Mesenchymal stem cell (in vitro differentiated cells and primary cell): ENCODE data around the gene TIMP2.
A peak's percentile ranks its signal among the peaks of the same experiment; 100 is the strongest.
"Not testable (repeated sequence)": the region's sequence is repeated elsewhere in the genome, so short reads cannot be mapped to it uniquely, and the experiment has no call there.

ENCODE experiments used
- DNase-seq: peaks from one replicate; pipeline ENCODE4 v3.0.0-alpha.2; 2013
- H2AFZ ChIP-seq: one replicate; pipeline ENCODE4 v1.6.1; 2013; ENCODE audit warnings: low read depth, mild to moderate bottlenecking, control low read depth, inconsistent platforms, low read length, moderate library complexity
- H2AK5ac ChIP-seq: 2 replicates; pipeline ENCODE4 v1.6.1; 2013; ENCODE audit warnings: low read length, moderate library complexity, mild to moderate bottlenecking, inconsistent platforms; ENCODE audit not compliant: severe bottlenecking
- H2BK120ac ChIP-seq: one replicate; pipeline ENCODE4 v1.6.1; 2013; ENCODE audit warnings: low read depth, mild to moderate bottlenecking, inconsistent platforms, low read length, moderate library complexity
- H2BK12ac ChIP-seq, 2 experiments: one replicate each; pipeline ENCODE4 v1.6.1; 2013; ENCODE audit warnings: inconsistent platforms in 2 of 2, low read length in 2 of 2, mild to moderate bottlenecking in 2 of 2, moderate library complexity in 2 of 2, control low read depth in 1 of 2
- H2BK15ac ChIP-seq: one replicate; pipeline ENCODE4 v1.6.1; 2013; ENCODE audit warnings: mild to moderate bottlenecking, low read depth, inconsistent platforms; ENCODE audit not compliant: poor library complexity, severe bottlenecking
- H2BK5ac ChIP-seq: 2 replicates; pipeline ENCODE4 v1.6.1; 2013; ENCODE audit warnings: low read depth, mild to moderate bottlenecking, low read length, control low read depth, inconsistent platforms; ENCODE audit not compliant: poor library complexity, severe bottlenecking
- H3K14ac ChIP-seq, 2 experiments: one replicate each; pipeline ENCODE4 v1.6.1; 2013; ENCODE audit warnings: inconsistent platforms in 2 of 2, low read length in 2 of 2, control low read depth in 1 of 2, mild to moderate bottlenecking in 1 of 2, moderate library complexity in 1 of 2
- H3K18ac ChIP-seq, 2 experiments: one replicate each; pipeline ENCODE4 v1.6.1; 2013; ENCODE audit warnings: inconsistent platforms in 2 of 2, low read length in 2 of 2, control low read depth in 1 of 2, low read depth in 1 of 2, mild to moderate bottlenecking in 1 of 2
- H3K23ac ChIP-seq, 2 experiments: one replicate each; pipeline ENCODE4 v1.6.1; 2013; ENCODE audit warnings: inconsistent platforms in 2 of 2, low read length in 2 of 2, mild to moderate bottlenecking in 2 of 2, moderate library complexity in 2 of 2, control low read depth in 1 of 2
- H3K27ac ChIP-seq: 2 replicates; pipeline ENCODE4 v1.5.1; 2013; ENCODE audit warnings: mild to moderate bottlenecking, moderate library complexity, low read length, control low read depth, inconsistent platforms; ENCODE audit not compliant: poor library complexity, severe bottlenecking
- H3K27me3 ChIP-seq, 2 experiments: 2 replicates each; pipeline versions ENCODE4 v1.6.1 to v1.7.0; 2013; ENCODE audit warnings: low read length in 2 of 2, mild to moderate bottlenecking in 2 of 2, moderate library complexity in 2 of 2, control low read depth in 1 of 2, inconsistent platforms in 1 of 2; ENCODE audit not compliant: control insufficient read depth in 1 of 2, insufficient read depth in 1 of 2
- H3K36me3 ChIP-seq, 2 experiments: 2 replicates each; pipeline versions ENCODE4 v1.6.1 to v1.7.0; 2013; ENCODE audit warnings: low read length in 2 of 2, control low read depth in 1 of 2, inconsistent platforms in 1 of 2, low read depth in 1 of 2, mild to moderate bottlenecking in 1 of 2; ENCODE audit not compliant: insufficient read depth in 2 of 2, control insufficient read depth in 1 of 2
- H3K4ac ChIP-seq, 2 experiments: one replicate each; pipeline ENCODE4 v1.6.1; 2013; ENCODE audit warnings: inconsistent platforms in 2 of 2, low read length in 2 of 2, mild to moderate bottlenecking in 2 of 2, moderate library complexity in 2 of 2, control low read depth in 1 of 2, low read depth in 1 of 2
- H3K4me1 ChIP-seq: 2 replicates; pipeline ENCODE4 v1.6.1; 2013; ENCODE audit warnings: low read depth, low read length, control low read depth; ENCODE audit not compliant: control insufficient read depth, insufficient read depth
- H3K4me2 ChIP-seq: 2 replicates; pipeline ENCODE4 v1.6.1; 2013; ENCODE audit warnings: low read length, mild to moderate bottlenecking, inconsistent platforms; ENCODE audit not compliant: poor library complexity, severe bottlenecking
- H3K4me3 ChIP-seq, 2 experiments: 2 replicates each; pipeline versions ENCODE4 v1.5.1 to v1.7.0; 2013; ENCODE audit warnings: low read length in 2 of 2, mild to moderate bottlenecking in 2 of 2, control low read depth in 1 of 2, low read depth in 1 of 2; ENCODE audit not compliant: insufficient read depth in 1 of 2
- H3K79me1 ChIP-seq: replicated peaks from 2 replicates; pipeline ENCODE4 v1.6.1; 2013; ENCODE audit warnings: mild to moderate bottlenecking, control low read depth, low read length, inconsistent platforms; ENCODE audit not compliant: poor library complexity, severe bottlenecking
- H3K9ac ChIP-seq: 2 replicates; pipeline ENCODE4 v1.7.0; 2013; ENCODE audit warnings: mild to moderate bottlenecking, low read length, moderate library complexity
- H3K9me3 ChIP-seq: 2 replicates; pipeline ENCODE4 v1.7.0; 2013; ENCODE audit warnings: mild to moderate bottlenecking, low read length; ENCODE audit not compliant: control insufficient read depth
- H4K8ac ChIP-seq: one replicate; pipeline ENCODE4 v1.6.1; 2013; ENCODE audit warnings: inconsistent platforms, mild to moderate bottlenecking, low read length, moderate library complexity
- H4K91ac ChIP-seq: one replicate; pipeline ENCODE4 v1.6.1; 2013; ENCODE audit warnings: mild to moderate bottlenecking, low read length, inconsistent platforms
- WGBS: methylation state at CpG from one replicate; pipeline ENCODE4 v1.1.7; 2013; ENCODE audit warnings: mixed read lengths; 5-methylcytosine and 5-hydroxymethylcytosine counted together

The TIMP2 gene

GRCh38 chr17:78867046-78867445, 58.1 kb downstream of the TIMP2 start:
- H3K27ac ChIP-seq, H3K18ac ChIP-seq, H3K27me3 ChIP-seq, H2AK5ac ChIP-seq, H2BK120ac ChIP-seq, H3K23ac ChIP-seq, H3K4me3 ChIP-seq, H2AFZ ChIP-seq, H4K8ac ChIP-seq, H3K9me3 ChIP-seq, H3K4ac ChIP-seq, H3K14ac ChIP-seq, H3K4me2 ChIP-seq, H2BK5ac ChIP-seq, H2BK15ac ChIP-seq, DNase-seq, H4K91ac ChIP-seq: not testable (repeated sequence)
- H2BK12ac ChIP-seq: peak overlapping the region in 1 of 2 experiments; percentile 37
- peaks cover 10% of the 10 kb centered on the region for H3K4me1 ChIP-seq
- peak overlapping the region; percentile 63 for H3K9ac ChIP-seq
- peaks cover 16% of the 10 kb centered on the region for H3K79me1 ChIP-seq
- 97% methylated on average over 3 of the region's 3 CpGs for WGBS
- H3K36me3 ChIP-seq: peaks cover 34 to 69% of the 10 kb centered on the region in 2 experiments

GRCh38 chr17:78865682-78866390, 59.4 kb downstream of the TIMP2 start:
- no peak overlapping the region for H2BK12ac ChIP-seq
- H3K4me3 ChIP-seq: no peak overlapping the region
- peaks cover 25 to 64% of the 10 kb centered on the region in 2 experiments for H3K36me3 ChIP-seq
- H3K9me3 ChIP-seq: no peaks in the 10 kb centered on the region
- peak; percentile 85 for DNase-seq
- H3K23ac ChIP-seq: no peak overlapping the region
- peak overlapping the region; percentile 74 for H4K8ac ChIP-seq
- no peak overlapping the region for H2BK15ac ChIP-seq
- H3K79me1 ChIP-seq: peaks cover 12% of the 10 kb centered on the region
- no peak overlapping the region for H2BK5ac ChIP-seq
- H2AFZ ChIP-seq: no peak overlapping the region
- no peaks in the 10 kb centered on the region for H3K27me3 ChIP-seq
- peak overlapping the region; percentile 63 for H3K9ac ChIP-seq
- peak overlapping the region in 1 of 2 experiments; percentile 91 for H3K4ac ChIP-seq
- peak overlapping the region; percentile 6 to 58 for H3K18ac ChIP-seq
- no peak overlapping the region for H3K4me2 ChIP-seq
- H2AK5ac ChIP-seq: no peak overlapping the region
- H3K4me1 ChIP-seq: peaks cover 15% of the 10 kb centered on the region
- H2BK120ac ChIP-seq: no peak overlapping the region
- WGBS: 41% methylated on average over 18 of the region's 19 CpGs
- peak overlapping the region in 1 of 2 experiments; percentile 92 for H3K14ac ChIP-seq
- peak overlapping the region; percentile 44 for H3K27ac ChIP-seq
- peak overlapping the region; percentile 43 for H4K91ac ChIP-seq

DNA sequence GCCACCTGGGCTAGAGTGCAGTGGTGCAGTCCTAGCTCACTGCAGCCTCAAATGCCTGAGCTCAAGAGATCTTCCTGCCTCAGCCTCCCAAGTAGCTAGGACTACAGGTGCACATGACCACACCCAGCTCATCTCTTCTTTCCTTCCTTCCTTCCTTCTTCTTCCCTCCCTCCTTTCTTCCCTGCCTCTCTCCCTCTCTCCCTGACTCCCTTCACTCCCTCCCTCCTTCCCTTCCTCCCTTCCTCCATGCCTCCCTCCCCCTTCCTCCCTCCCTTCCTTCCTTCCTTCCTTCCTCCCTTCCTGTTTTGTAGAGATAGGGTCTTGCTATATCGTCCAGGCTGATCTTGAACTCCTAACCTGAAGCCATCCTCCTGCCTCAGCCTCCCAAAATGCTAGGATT, 61.1 kb downstream of the TIMP2 start:
- 93% methylated on average over 1 of the region's 1 CpG for WGBS
- no peaks in the 10 kb centered on the region for H3K9me3 ChIP-seq
- H2AK5ac ChIP-seq: no peak overlapping the region
- H3K79me1 ChIP-seq: peaks cover 9% of the 10 kb centered on the region
- H3K27ac ChIP-seq: no peak overlapping the region
- H2AFZ ChIP-seq: no peak overlapping the region
- DNase-seq: no peak
- H3K4me3 ChIP-seq: no peak overlapping the region
- H3K4me1 ChIP-seq: peaks cover 17% of the 10 kb centered on the region
- no peak overlapping the region for H3K23ac ChIP-seq
- no peak overlapping the region for H2BK15ac ChIP-seq
- H2BK5ac ChIP-seq: no peak overlapping the region
- peak overlapping the region; percentile 3 for H4K91ac ChIP-seq
- H4K8ac ChIP-seq: no peak overlapping the region
- H3K4me2 ChIP-seq: no peak overlapping the region
- no peak overlapping the region for H3K18ac ChIP-seq
- H3K36me3 ChIP-seq: peaks cover 15 to 63% of the 10 kb centered on the region in 2 experiments
- H3K27me3 ChIP-seq: no peaks in the 10 kb centered on the region
- peak overlapping the region in 1 of 2 experiments; percentile 3 for H2BK12ac ChIP-seq
- no peak overlapping the region for H3K14ac ChIP-seq
- no peak overlapping the region for H3K9ac ChIP-seq
- H3K4ac ChIP-seq: no peak overlapping the region
- no peak overlapping the region for H2BK120ac ChIP-seq

DNA sequence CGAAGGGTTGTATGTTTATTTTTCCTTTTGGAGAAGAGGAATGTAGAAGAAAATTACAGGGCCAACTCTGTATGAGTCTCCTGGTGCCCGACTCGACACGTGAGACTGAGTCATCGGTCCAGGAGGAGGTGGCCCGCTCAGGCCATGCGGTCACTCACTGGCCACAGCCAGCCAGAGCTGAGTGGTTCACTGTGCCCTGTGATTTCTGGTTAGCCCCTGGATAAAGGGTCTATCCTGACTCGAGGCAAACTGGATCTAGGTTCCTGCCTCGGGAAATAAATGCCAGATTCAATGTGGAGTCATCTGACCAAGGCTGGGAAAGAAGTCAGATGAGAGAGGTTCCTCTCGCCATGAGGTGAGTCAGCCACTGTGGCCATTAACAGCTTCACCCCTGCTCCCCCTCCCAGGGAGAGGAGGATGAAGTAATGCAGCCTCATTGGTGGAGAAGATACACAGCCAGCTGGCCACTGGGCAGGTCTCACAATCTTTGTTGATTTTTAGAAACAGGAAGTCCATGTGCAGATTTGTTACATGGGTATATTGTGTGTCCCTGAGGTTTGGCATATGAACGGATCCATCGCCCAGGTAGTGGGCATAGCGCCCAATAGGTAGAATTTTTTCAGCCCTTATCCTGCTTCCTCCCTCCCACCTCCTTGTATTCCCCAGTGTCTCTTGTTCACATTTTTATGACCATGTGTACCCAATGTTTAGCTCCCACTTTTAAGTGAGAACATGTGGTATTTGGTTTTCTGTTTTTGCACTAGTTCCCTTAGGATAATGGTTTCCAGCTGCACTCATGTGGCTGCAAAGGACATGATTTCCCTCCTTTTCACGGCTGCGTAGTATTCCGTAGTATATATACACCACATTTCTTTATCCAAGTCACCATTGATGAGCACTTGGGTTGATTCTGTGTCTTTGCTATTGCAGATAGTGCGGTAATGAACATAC, 62.8 kb downstream of the TIMP2 start:
- peak overlapping the region; percentile 63 for H2BK15ac ChIP-seq
- peak; percentile 99 for DNase-seq
- H3K23ac ChIP-seq: no peak overlapping the region
- H2BK12ac ChIP-seq: peak overlapping the region; percentile 70 to 85
- WGBS: 20% methylated on average over 13 of the region's 17 CpGs
- peaks cover 8% of the 10 kb centered on the region for H3K79me1 ChIP-seq
- peaks cover 11% of the 10 kb centered on the region for H3K4me1 ChIP-seq
- peaks cover 14 to 60% of the 10 kb centered on the region in 2 experiments for H3K36me3 ChIP-seq
- H3K9ac ChIP-seq: peak overlapping the region; percentile 83
- H3K4ac ChIP-seq: peak overlapping the region in 1 of 2 experiments; percentile 80
- H3K27ac ChIP-seq: peak overlapping the region; percentile 98
- no peak overlapping the region for H2BK120ac ChIP-seq
- H2AK5ac ChIP-seq: peak overlapping the region; percentile 92
- peak overlapping the region; percentile 41 for H3K4me2 ChIP-seq
- H4K91ac ChIP-seq: peak overlapping the region; percentile 34
- H3K27me3 ChIP-seq: no peaks in the 10 kb centered on the region
- peak overlapping the region; percentile 81 for H2BK5ac ChIP-seq
- H3K9me3 ChIP-seq: no peaks in the 10 kb centered on the region
- H2AFZ ChIP-seq: no peak overlapping the region
- H4K8ac ChIP-seq: peak overlapping the region; percentile 93
- H3K18ac ChIP-seq: peak overlapping the region; percentile 76 to 82
- no peak overlapping the region for H3K14ac ChIP-seq
- H3K4me3 ChIP-seq: peak overlapping the region in 1 of 2 experiments; percentile 34
